Bone marrow (tissue), 2 donors: ENCODE results near the gene KIF13A.
"Not testable (repeated sequence)": the region's sequence is repeated elsewhere in the genome, so short reads cannot be mapped to it uniquely, and the experiment has no call there.

Experiments used
- DNase-seq, 2 donors: peaks; one replicate each; lab custom pipeline; 2025; lab: John Stamatoyannopoulos, UW

Gene KIF13A

GRCh38 chr6:17968876-17969275 lies 18.6 kb downstream of the KIF13A start:
- no peak for DNase-seq

DNA sequence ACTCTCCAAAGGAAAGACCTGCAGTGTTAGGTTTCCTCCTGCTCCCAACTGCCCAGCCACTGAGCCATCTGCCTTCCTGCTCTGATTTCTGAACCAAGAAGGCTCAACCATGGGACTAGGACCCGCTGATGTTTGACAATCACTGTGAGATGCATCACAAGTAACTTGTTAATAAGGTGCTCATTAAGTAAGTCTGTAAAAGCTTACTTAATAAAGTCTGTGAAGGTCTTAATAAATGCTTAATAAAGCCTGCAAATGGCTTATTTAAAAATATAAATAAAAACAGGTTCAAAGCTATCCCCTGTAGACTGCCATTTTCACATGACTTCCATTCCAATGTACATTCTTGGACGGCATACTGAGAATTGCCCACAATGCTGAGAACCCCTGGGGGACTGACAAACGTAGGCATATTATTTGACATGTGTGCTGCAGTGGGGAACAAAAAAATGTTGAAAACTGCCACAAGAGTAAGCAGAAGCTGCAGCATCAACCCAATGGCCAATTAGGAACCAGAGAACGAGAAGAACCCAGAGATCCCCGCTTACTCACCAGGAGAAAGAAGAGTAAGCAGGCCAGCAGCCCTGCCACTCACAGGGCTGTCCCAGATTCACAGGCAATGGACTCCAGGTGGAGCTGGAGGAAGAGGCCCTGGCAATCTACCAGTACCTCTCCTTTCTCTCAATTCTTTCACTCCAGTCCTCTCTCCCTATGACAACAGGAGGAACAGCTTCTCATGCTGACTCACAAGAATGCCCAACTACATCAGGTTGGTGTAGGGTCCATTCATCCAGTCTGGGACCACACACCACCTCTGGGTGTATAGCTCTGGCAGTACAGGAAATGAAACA lies 19.5 kb downstream of the KIF13A start:
- no peak for DNase-seq

DNA sequence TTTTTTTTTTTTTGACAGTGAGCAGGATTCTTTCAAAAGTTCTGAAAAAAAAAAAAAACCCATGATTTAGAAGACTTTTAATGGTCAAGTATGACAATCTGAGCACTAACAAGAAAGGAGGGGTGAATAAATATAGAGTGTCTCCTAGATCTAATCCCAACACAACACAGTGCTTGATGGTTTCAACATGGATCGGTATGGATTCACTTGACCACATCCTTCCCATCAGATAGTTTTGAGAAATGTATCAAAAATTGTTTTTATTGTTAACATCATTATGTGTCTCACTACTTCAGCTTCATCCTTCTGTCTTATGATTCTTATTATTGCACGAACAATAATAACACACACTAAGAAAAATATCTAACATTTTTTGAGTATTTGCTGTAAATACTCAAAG lies 21.0 kb downstream of the KIF13A start:
- no peak for DNase-seq

GRCh38 chr6:17965397-17965796 lies 22.0 kb downstream of the KIF13A start:
- no peak for DNase-seq

DNA sequence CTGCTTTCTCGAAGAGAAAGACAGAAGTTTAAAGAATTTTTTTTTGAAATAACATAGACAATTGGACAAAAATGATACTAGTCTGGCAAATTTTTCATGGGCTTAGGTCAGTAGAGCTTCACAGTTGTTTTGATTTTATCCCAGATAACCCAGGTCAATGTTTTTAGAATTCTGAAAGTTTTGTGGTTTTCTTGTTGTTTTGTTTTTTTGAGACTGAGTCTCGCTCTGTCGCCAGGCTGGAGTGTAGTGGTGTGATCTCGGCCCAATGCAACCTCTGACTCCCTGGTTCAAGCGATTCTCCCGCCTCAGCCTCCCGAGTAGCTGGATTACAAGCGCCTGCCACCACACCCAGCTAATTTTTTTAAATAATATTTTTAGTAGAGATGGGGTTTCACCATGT lies 22.8 kb downstream of the KIF13A start:
- DNase-seq = no peak

GRCh38 chr6:17962436-17963031 lies 24.9 kb downstream of the KIF13A start:
- DNase-seq = peak in 1 of 2 donors; percentile 88

DNA sequence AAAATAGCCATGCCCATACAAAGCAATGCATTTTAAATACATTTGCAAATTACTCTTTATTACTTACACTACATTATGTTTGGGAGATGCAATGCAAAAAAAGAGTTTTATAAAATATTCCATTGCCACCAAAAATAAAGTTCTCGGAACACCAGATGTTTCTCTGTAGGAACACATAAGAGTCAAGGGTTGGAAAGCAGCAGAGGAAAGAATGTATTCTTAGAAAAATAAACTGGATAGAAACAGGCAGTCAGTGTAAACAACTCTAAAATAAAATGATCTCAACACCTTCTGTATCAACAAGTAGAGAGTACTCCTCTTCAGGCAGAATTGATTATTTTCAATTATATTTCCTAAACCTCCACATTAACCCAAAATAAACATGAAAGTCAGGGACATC lies 28.1 kb downstream of the KIF13A start:
- no peak for DNase-seq

- peak in 1 of 2 donors; percentile 40 for DNase-seq
Measured at GRCh38 chr6:17957904-17958620, 29.4 kb downstream of the KIF13A start.

DNA sequence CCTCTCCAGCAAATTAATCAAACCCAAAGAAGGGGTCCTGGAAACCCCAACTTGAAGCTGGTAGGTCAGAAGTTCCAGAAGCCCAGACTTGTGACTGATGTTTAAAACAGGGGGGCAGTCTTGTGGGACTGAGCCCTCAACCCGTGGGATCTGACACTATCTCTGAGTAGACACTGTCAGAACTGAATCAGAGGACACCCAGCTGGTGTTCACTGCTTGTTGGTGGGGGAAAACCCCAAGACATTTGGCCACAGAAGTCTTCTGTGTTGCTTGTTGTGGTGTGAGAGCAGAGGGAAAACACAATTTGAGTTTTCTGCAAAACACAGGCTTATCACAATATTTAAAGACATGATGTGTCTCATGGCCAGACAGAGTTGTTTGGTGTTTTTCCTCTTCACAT lies 29.9 kb downstream of the KIF13A start:
- peak in 1 of 2 donors; percentile 40 for DNase-seq

DNA sequence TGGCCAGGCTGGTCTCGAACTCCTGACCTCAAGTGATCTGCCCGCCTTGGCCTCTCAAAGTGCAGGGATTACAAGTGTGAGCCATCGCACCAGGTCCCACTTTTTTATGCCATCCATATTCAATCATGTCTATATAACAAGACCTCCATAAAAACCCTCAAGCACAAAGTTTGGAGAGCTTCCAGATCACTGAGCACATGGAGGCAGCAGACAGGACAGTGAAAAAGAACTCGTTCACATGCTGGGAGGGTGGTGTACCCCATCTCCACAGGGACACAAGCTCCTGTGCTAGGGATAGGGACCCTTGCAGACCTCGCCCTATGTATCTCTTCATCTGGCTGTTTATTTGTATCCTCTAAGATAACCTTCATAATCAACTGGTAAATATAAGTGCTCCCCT lies 30.3 kb downstream of the KIF13A start:
- DNase-seq = no peak

GRCh38 chr6:17950095-17950494 lies 37.3 kb downstream of the KIF13A start:
- no peak for DNase-seq

GRCh38 chr6:17949168-17949567 lies 38.3 kb downstream of the KIF13A start:
- no peak for DNase-seq

DNA sequence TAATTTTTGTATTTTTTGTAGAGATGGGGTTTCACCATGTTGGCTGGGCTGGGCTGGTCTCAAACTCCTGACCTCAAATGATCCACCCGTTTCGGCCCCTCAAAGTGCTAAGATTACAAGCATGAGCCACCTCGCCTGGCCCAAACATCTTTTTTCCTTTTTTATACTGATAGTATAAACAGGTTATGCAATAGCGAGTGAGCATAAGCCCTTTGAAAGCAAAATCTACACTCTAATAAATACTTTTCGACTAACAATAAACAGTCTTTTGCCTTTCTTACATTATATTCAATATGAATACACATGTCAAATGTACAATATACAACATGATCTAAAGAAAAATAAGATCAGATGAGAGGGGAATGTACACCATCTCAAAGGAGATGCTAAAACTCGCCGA lies 38.7 kb downstream of the KIF13A start:
- DNase-seq = no peak

DNA sequence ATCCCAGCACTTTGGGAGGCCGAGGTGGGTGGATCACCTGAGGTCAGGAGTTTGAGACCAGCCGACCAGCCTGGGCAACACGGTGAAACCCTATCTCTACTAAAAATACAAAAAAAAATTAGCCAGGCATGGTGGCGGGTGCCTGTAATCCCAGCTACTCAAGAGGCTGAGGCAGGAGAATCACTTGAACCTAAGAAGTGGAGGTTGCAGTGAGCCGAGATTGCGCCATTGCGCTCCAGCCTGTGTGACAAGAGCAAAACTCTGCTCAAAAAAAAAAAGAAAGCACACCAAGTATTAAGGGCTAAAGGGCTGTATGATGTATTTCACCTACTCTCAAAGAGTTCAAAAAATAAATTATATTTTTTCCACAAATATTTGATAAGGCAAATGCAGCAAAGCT lies 39.9 kb downstream of the KIF13A start:
- DNase-seq = not testable (repeated sequence)

GRCh38 chr6:17945575-17945974 lies 41.9 kb downstream of the KIF13A start:
- no peak for DNase-seq

DNA sequence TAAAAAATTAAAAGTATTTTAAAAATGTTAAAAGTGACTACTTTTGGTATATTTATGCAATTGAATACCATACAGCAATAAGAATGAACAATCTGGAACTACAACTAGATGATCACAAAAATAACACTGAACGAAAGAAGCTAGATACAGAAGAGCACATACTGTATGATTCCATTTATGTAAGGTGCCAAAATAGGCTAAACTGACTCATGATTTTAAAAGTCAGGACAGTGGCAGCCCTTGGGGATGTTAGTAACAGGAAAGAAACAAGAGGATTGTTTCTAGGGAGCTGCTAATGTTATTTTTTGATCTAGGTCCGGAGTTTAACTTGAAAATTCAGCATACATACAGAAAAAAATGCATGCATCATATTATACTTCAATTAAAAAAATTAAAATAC lies 42.3 kb downstream of the KIF13A start:
- no peak for DNase-seq

- DNase-seq = no peak
Measured at GRCh38 chr6:17941318-17941717, 46.1 kb downstream of the KIF13A start.

- DNase-seq = no peak
Measured at GRCh38 chr6:17940151-17940792, 47.2 kb downstream of the KIF13A start.

DNA sequence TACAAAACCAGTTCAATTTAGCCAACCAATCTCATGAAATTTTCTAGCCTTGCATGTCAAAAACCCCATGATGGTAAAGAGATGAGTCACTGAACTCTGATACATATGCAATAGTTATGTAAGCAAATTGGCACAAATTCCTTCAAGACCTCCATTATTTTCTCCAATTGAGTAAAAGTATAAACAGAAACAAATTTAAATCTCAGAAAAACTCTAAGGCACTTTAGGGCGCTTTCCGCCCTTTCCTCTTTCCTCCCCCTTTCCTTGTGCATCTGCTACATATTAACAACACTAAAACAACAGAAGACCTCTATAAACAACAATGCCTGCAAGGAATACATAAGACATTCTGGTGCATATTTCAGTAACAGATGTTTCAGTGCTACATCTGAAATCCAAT lies 48.5 kb downstream of the KIF13A start:
- DNase-seq = no peak

GRCh38 chr6:17935188-17936149 lies 52.0 kb downstream of the KIF13A start:
- peak in 1 of 2 donors; percentile 8 for DNase-seq

DNA sequence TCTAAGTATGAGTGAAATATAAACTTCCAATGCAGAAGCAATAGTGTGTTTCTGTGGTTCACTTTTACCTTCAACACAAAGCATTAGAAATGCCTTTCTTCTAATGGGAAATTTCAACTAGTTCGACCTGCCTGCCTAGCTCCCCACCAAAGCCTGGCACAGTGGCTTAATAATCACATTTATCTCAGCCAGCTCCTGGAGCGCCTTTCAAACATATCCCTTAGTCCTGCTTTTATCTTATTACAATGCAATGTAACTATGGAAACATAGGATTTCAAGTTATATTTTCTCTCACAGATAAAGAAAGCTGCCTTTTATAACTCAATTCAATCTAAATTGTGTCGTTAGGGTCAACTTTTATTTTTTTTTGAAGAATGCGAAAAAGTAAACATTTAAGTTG lies 53.7 kb downstream of the KIF13A start:
- no peak for DNase-seq
